Left cardiac atrium (tissue), 4 donors: ENCODE data around the gene KCNK4. TPM values are rescaled to one million over a fixed set of nuclear protein-coding genes. Genes with fewer than 3 reads are reported as not detected.

ENCODE experiments used
- ATAC-seq, 2 donors: fragments of 200-7000 bp; cut with Tn5 transposase; one replicate each; pipeline ENCODE4 v1.9.1; 2020; ENCODE audit warnings: mild to moderate bottlenecking in 2 of 2, moderate library complexity in 2 of 2
- DNase-seq: peaks from one replicate; pipeline ENCODE4 v3.0.0-alpha.2; 2020
- intact Hi-C, 2 donors: fragments of 100-400 bp; cut with DNase I; formaldehyde crosslinking; loops; one replicate each; pipeline versions ENCODE4 v1.14.1 to v1.15.1; 2022 to 2023
- total RNA-seq, 2 donors: library from RNA; stranded (reverse); fragmentation: NEBNext Ultra II Directional; extraction: Animal tissue kit (Norgen Biotek cat#: 25700); gene quantifications; one replicate each; pipeline ENCODE4 v1.2.1, GENCODE V29; 2021
- donor health status: DM: no; HTN: yes; CAD: no.
- donor health status: DM: no; HTN: yes; CAD: no; lungs with severe emphysema.
- donor health status: DM: yes; HTN: yes; CAD: no.
- donor health status: Dilated cardiomyopathy.

KCNK4 gene
- total RNA-seq, 2 donors from 2014 or later: 0.13 TPM; not detected in 1

GRCh38 chr11:64331569-64332371 lies 40.7 kb downstream of the KCNK4 start:
- intact Hi-C loops: no loop called here
- ATAC-seq (peak; percentile 72 to 86), DNase-seq (peak; percentile 88)

- intact Hi-C loops: no loop called here
- DNase-seq (no peak), ATAC-seq (no peak)
Measured at GRCh38 chr11:64333556-64333955, 42.5 kb downstream of the KCNK4 start.

- intact Hi-C loops: no loop called here
- DNase-seq (no peak), ATAC-seq (peak; percentile 48 to 93)
Measured at GRCh38 chr11:64334764-64335735, 43.9 kb downstream of the KCNK4 start.

GRCh38 chr11:64337538-64338249 lies 46.6 kb downstream of the KCNK4 start:
- DNase-seq (no peak), ATAC-seq (no peak)
- intact Hi-C loops: no loop called here

- intact Hi-C loops: no loop called here
- DNase-seq (no peak), ATAC-seq (no peak)
Measured at GRCh38 chr11:64338716-64339115, 47.6 kb downstream of the KCNK4 start.

GRCh38 chr11:64339286-64339685 lies 48.2 kb downstream of the KCNK4 start:
- intact Hi-C loops: no loop called here
- ATAC-seq: no peak

GRCh38 chr11:64339754-64340408 lies 48.8 kb downstream of the KCNK4 start, which contains the start of gene CCDC88B:
Gene CCDC88B (plus strand): TSS chr11:64340204. CDS start chr11:64340267, 63 bp downstream.
- peak in 1 of 2 donors; percentile 6 for ATAC-seq
- DNase-seq: peak; percentile 62
- intact Hi-C loops: no loop called here

More at GRCh38 chr11:64339286-64339685, 48.2 kb downstream of the KCNK4 start:
- DNase-seq: no peak

GRCh38 chr11:64340671-64341335 lies 49.7 kb downstream of the KCNK4 start:
- DNase-seq (peak; percentile 59), ATAC-seq (peak; percentile 3 to 17)
- intact Hi-C loops: no loop called here

- ATAC-seq (no peak), DNase-seq (no peak)
- intact Hi-C loops: no loop called here
Measured at GRCh38 chr11:64341429-64341828, 50.3 kb downstream of the KCNK4 start.

GRCh38 chr11:64341851-64342791 lies 51.0 kb downstream of the KCNK4 start:
- peak; percentile 91 to 94 for ATAC-seq
- peak; percentile 89 for DNase-seq
- intact Hi-C loops: no loop called here

- ATAC-seq (peak in 1 of 2 donors; percentile 33), DNase-seq (no peak)
- intact Hi-C loops: no loop called here
Measured at GRCh38 chr11:64342869-64343745, 52.0 kb downstream of the KCNK4 start.

- ATAC-seq (peak in 1 of 2 donors; percentile 2), DNase-seq (no peak)
- intact Hi-C loops: no loop called here
Measured at GRCh38 chr11:64343767-64344559, 52.9 kb downstream of the KCNK4 start.

GRCh38 chr11:64344787-64345186 lies 53.7 kb downstream of the KCNK4 start:
- DNase-seq: no peak
- ATAC-seq: no peak
- intact Hi-C loops: no loop called here

GRCh38 chr11:64347193-64347867 lies 56.2 kb downstream of the KCNK4 start:
- ATAC-seq (no peak), DNase-seq (no peak)
- intact Hi-C loops: no loop called here
